ENCODE measurements around the gene PFN3.
A peak's percentile ranks its signal among the peaks of the same experiment; 100 is the strongest.
"Not testable (repeated sequence)": the region's sequence is repeated elsewhere in the genome, so short reads cannot be mapped to it uniquely, and the experiment has no call there.

Gene PFN3

DNA sequence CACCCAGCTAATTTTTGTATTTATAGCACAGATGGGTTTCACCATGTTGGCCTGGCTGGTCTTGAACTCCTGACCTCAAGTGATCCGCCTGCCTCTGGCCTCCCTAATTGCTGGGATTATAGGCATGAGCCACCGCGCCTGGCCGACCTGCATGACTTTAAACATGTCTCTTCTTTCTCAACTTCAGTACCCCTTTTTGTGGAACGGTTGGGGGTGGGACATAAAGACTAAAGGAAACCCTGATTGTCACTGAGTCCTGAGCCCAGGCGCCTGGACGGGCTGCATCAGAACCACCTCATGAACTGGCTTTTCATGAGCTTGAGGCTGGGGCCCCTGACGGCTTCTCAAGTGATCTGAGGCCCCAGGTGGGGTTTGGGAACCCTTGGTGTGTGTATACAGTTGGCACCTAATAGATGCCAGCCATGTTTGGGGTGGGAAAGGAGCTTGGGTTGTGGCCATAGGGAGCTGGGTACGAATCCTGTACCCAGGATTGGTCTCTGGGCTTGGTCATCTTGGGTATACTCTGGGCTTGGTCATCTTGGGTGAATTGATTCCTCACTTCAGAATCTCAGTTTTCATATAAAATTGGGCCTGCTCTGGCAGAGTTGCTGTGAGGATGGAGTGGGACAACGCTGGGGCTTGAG lies 28.2 kb upstream of the PFN3 start:
- H3K4me3 ChIP-seq (ENCODE audit: low read length) = no peak overlapping the region
- no peak overlapping the region for H3K9ac ChIP-seq (ENCODE audit: low read depth, low read length)
- peaks cover 5% of the 10 kb centered on the region; the same call in 1 of the 2 replicates for H3K4me1 ChIP-seq (ENCODE audit: insufficient read depth, low read length)
- no peak overlapping the region for H3K27ac ChIP-seq (ENCODE audit: low read length)
- peaks cover 40% of the 10 kb centered on the region for H3K36me3 ChIP-seq (ENCODE audit: insufficient read depth, low read depth, low read length)
- no peaks in the 10 kb centered on the region; the same call in 1 of the 2 replicates for H3K27me3 ChIP-seq (ENCODE audit: insufficient read depth, low read length)
- H3K9me3 ChIP-seq (ENCODE audit: insufficient read depth, low read depth, low read length) = no peaks in the 10 kb centered on the region

DNA sequence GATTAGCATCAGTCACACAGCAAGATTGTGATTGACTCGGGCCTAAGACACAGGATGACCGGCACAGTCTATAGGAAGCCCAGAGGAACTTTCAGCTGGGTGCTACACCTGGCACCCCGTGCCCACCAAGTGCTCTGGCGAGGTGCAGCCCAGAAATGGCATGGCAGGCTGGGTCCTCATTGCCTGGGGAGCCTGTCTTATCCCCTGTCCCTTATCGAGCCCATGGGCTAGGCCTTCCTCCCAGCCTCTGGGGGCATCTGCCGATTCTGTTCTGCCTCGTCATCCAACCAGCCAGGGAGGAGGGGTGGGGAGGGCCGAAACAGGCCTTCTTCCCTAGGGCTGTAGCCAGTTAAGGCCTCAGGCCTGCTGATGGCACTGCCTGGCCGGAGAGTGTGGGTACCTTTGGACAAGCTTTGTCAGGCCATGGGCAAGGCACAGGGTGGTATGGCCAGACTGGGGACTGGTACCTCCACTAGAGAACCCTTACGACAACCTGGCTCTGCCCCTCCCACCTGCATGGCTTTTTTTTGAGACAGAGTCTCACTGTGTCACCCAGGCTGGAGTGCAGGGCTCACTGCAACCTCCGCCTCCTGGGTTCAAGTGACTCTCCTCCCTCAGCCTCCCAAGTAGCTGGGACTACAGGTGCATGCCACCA lies 27.6 kb upstream of the PFN3 start:
- Histone ChIP-seq H3K27ac (ENCODE audit: low read length) (no peak overlapping the region), H3K36me3 (ENCODE audit: insufficient read depth, low read depth, low read length) (peaks cover 35% of the 10 kb centered on the region), H3K27me3 (ENCODE audit: insufficient read depth, low read length) (no peaks in the 10 kb centered on the region; the same call in 1 of the 2 replicates), H3K9ac (ENCODE audit: low read depth, low read length) (peak overlapping the region; percentile 93; the same call in 1 of the 2 replicates), H3K4me1 (ENCODE audit: insufficient read depth, low read length) (peaks cover 5% of the 10 kb centered on the region; the same call in 1 of the 2 replicates), H3K4me3 (ENCODE audit: low read length) (peak overlapping the region; percentile 86), H3K9me3 (ENCODE audit: insufficient read depth, low read depth, low read length) (no peaks in the 10 kb centered on the region)

GRCh38 chr5:177427211-177427822 lies 26.9 kb upstream of the PFN3 start:
- Histone ChIP-seq H3K36me3 (ENCODE audit: insufficient read depth, low read depth, low read length) (peaks cover 28% of the 10 kb centered on the region), H3K27ac (ENCODE audit: low read length) (no peak overlapping the region), H3K4me1 (ENCODE audit: insufficient read depth, low read length) (peaks cover 5% of the 10 kb centered on the region; the same call in 1 of the 2 replicates), H3K9me3 (ENCODE audit: insufficient read depth, low read depth, low read length) (no peaks in the 10 kb centered on the region), H3K9ac (ENCODE audit: low read depth, low read length) (peak overlapping the region; percentile 93), H3K27me3 (ENCODE audit: insufficient read depth, low read length) (no peaks in the 10 kb centered on the region; the same call in 1 of the 2 replicates), H3K4me3 (ENCODE audit: low read length) (peak overlapping the region; percentile 86)

DNA sequence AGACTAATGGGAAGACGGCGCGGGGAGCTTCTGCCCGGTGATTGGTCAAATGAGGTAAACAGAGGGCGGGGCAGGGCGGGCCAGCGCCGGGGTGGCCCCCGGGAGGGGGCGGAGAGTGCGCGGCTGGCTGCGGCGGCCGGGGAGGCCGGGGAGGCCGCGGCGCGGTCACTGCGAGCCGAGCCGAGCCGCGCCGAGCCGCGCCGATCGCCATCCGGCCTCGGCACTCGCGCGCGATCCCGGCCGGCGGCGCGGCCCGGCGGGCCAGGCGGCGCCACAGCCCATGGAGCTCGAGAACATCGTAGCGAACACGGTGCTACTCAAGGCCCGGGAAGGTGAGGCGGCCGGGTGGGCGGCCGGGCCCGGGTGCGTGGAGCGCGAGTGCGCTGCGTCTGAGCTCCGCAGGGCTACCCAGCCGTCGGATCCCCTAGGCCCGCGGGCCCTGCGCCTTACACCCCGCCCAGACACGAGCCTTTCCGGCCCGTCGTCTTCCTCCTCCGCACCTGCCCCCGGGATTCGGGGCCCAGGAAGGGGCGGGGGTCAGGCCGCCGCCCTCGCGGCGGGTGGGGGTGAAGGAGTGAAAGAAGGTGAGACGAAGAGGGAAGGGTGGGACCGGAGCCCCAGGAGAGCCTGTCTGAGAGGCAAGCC lies 26.2 kb upstream of the PFN3 start, which contains the start of gene GRK6:
Gene GRK6 (plus strand): TSS at position 111 of the 645 bp plus-strand sequence. CDS start 170 bp downstream, at position 281.
- H3K4me1 ChIP-seq (ENCODE audit: insufficient read depth, low read length) = peaks cover 5% of the 10 kb centered on the region; the same call in 1 of the 2 replicates
- peak within 1 kb of the TSS; percentile 53 for H3K27ac ChIP-seq (ENCODE audit: low read length)
- H3K36me3 ChIP-seq (ENCODE audit: insufficient read depth, low read depth, low read length) = peaks cover 21% of the 10 kb centered on the region

GRCh38 chr5:177425801-177426565 lies 25.5 kb upstream of the PFN3 start:
- Histone ChIP-seq H3K4me1 (ENCODE audit: insufficient read depth, low read length) (peaks cover 5% of the 10 kb centered on the region; the same call in 1 of the 2 replicates), H3K9me3 (ENCODE audit: insufficient read depth, low read depth, low read length) (no peaks in the 10 kb centered on the region), H3K36me3 (ENCODE audit: insufficient read depth, low read depth, low read length) (peaks cover 14% of the 10 kb centered on the region), H3K27ac (ENCODE audit: low read length) (peak overlapping the region; percentile 53), H3K9ac (ENCODE audit: low read depth, low read length) (peak overlapping the region; percentile 83; the same call in 1 of the 2 replicates), H3K4me3 (ENCODE audit: low read length) (peak overlapping the region; percentile 72), H3K27me3 (ENCODE audit: insufficient read depth, low read length) (no peaks in the 10 kb centered on the region; the same call in 1 of the 2 replicates)

More for the DNA sequence above, 26.2 kb upstream of the PFN3 start, which contains the start of gene GRK6:
- Histone ChIP-seq H3K27me3 (ENCODE audit: insufficient read depth, low read length) (no peaks in the 10 kb centered on the region; the same call in 1 of the 2 replicates), H3K9ac (ENCODE audit: low read depth, low read length) (peak within 1 kb of the TSS; percentile 93), H3K4me3 (ENCODE audit: low read length) (peak within 1 kb of the TSS; percentile 86), H3K9me3 (ENCODE audit: insufficient read depth, low read depth, low read length) (no peaks in the 10 kb centered on the region)

DNA sequence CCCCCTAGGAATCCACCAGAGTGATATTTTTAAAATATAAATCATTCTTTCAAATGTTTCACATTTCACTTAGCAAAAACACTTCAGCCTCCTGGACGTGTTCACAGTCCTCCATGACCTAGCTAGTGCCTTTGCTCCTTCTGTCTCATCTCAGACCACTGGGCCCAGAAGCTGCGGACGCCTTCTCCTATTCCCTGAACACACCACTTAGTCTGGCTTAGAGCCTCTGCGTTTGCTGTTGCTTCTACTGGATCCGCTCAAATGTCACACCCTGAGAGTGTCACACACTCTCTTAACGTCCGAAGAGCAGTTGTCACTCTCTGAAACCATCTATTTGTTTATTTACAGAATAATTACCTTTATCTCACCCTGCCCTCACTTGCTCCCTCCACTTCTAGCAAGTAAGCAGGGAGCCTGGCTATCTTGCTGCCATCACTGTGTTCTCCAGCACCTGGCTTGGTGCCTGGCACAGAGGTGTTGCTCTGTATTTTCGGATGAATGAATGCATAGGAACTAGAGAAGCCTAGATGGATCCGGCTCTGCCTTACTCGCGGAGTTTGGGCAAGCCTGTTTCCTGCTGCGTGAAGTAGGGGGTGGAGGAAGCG lies 24.8 kb upstream of the PFN3 start:
- H3K27ac ChIP-seq (ENCODE audit: low read length) = peak overlapping the region; percentile 53
- H3K4me1 ChIP-seq (ENCODE audit: insufficient read depth, low read length) = peaks cover 5% of the 10 kb centered on the region; the same call in 1 of the 2 replicates
- peak overlapping the region; percentile 83; the same call in 1 of the 2 replicates for H3K9ac ChIP-seq (ENCODE audit: low read depth, low read length)
- peaks cover 8% of the 10 kb centered on the region for H3K36me3 ChIP-seq (ENCODE audit: insufficient read depth, low read depth, low read length)
- no peaks in the 10 kb centered on the region; the same call in 1 of the 2 replicates for H3K27me3 ChIP-seq (ENCODE audit: insufficient read depth, low read length)
- H3K9me3 ChIP-seq (ENCODE audit: insufficient read depth, low read depth, low read length) = no peaks in the 10 kb centered on the region
- H3K4me3 ChIP-seq (ENCODE audit: low read length) = peak overlapping the region; percentile 72

DNA sequence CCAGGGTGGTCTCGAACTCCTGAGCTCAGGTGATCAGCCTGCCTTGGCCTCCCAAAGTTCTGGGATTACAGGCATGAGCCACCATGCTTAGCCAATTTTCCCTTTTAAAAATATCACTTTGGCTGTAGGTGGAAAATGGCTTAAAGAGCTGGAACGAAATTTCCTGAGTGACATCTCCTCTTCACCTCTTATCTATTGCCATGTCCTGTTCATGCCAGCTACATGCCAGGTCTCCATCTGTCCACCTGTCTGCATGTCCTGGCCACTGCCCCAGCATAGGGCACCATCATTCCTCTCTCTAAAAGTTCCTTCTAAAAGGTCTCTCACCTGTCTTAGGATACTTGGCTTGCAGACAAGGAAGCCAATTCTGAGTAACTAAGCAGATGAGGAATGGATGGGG lies 23.2 kb upstream of the PFN3 start:
- no peaks in the 10 kb centered on the region for H3K9me3 ChIP-seq (ENCODE audit: insufficient read depth, low read depth, low read length)
- no peak overlapping the region for H3K9ac ChIP-seq (ENCODE audit: low read depth, low read length)
- H3K4me1 ChIP-seq (ENCODE audit: insufficient read depth, low read length) = peaks cover 5% of the 10 kb centered on the region; the same call in 1 of the 2 replicates
- no peaks in the 10 kb centered on the region for H3K36me3 ChIP-seq (ENCODE audit: insufficient read depth, low read depth, low read length)
- H3K4me3 ChIP-seq (ENCODE audit: low read length) = no peak overlapping the region
- no peaks in the 10 kb centered on the region; the same call in 1 of the 2 replicates for H3K27me3 ChIP-seq (ENCODE audit: insufficient read depth, low read length)
- H3K27ac ChIP-seq (ENCODE audit: low read length) = no peak overlapping the region

- no peak overlapping the region for H3K27ac ChIP-seq (ENCODE audit: low read length)
- peaks cover 5% of the 10 kb centered on the region; the same call in 1 of the 2 replicates for H3K4me1 ChIP-seq (ENCODE audit: insufficient read depth, low read length)
- no peaks in the 10 kb centered on the region for H3K9me3 ChIP-seq (ENCODE audit: insufficient read depth, low read depth, low read length)
- H3K9ac ChIP-seq (ENCODE audit: low read depth, low read length) = no peak overlapping the region
- H3K27me3 ChIP-seq (ENCODE audit: insufficient read depth, low read length) = no peaks in the 10 kb centered on the region; the same call in 1 of the 2 replicates
- H3K36me3 ChIP-seq (ENCODE audit: insufficient read depth, low read depth, low read length) = no peaks in the 10 kb centered on the region
- H3K4me3 ChIP-seq (ENCODE audit: low read length) = no peak overlapping the region
These were observed 20.8 kb upstream of the PFN3 start for GRCh38 chr5:177421062-177421798.

GRCh38 chr5:177420472-177420871 lies 20.0 kb upstream of the PFN3 start:
- not testable (repeated sequence) for H3K4me3 ChIP-seq (ENCODE audit: low read length); H3K27ac ChIP-seq (ENCODE audit: low read length); H3K4me1 ChIP-seq (ENCODE audit: insufficient read depth, low read length); H3K36me3 ChIP-seq (ENCODE audit: insufficient read depth, low read depth, low read length); H3K9ac ChIP-seq (ENCODE audit: low read depth, low read length); H3K27me3 ChIP-seq (ENCODE audit: insufficient read depth, low read length); H3K9me3 ChIP-seq (ENCODE audit: insufficient read depth, low read depth, low read length)

- peaks cover 4% of the 10 kb centered on the region; the same call in 1 of the 2 replicates for H3K27me3 ChIP-seq (ENCODE audit: insufficient read depth, low read length)
These were observed 18.6 kb upstream of the PFN3 start for GRCh38 chr5:177419046-177419445.

More at GRCh38 chr5:177419046-177419445, 18.6 kb upstream of the PFN3 start:
- Histone ChIP-seq H3K9ac (ENCODE audit: low read depth, low read length) (no peak overlapping the region), H3K9me3 (ENCODE audit: insufficient read depth, low read depth, low read length) (no peaks in the 10 kb centered on the region), H3K4me1 (ENCODE audit: insufficient read depth, low read length) (no peaks in the 10 kb centered on the region), H3K36me3 (ENCODE audit: insufficient read depth, low read depth, low read length) (no peaks in the 10 kb centered on the region), H3K4me3 (ENCODE audit: low read length) (no peak overlapping the region), H3K27ac (ENCODE audit: low read length) (no peak overlapping the region)

All from iPS-20b (cell line).